Measurements from ENCODE around the gene REEP5.
"Not testable (repeated sequence)": the region's sequence is repeated elsewhere in the genome, so short reads cannot be mapped to it uniquely, and the experiment has no call there.

Gene REEP5

DNA sequence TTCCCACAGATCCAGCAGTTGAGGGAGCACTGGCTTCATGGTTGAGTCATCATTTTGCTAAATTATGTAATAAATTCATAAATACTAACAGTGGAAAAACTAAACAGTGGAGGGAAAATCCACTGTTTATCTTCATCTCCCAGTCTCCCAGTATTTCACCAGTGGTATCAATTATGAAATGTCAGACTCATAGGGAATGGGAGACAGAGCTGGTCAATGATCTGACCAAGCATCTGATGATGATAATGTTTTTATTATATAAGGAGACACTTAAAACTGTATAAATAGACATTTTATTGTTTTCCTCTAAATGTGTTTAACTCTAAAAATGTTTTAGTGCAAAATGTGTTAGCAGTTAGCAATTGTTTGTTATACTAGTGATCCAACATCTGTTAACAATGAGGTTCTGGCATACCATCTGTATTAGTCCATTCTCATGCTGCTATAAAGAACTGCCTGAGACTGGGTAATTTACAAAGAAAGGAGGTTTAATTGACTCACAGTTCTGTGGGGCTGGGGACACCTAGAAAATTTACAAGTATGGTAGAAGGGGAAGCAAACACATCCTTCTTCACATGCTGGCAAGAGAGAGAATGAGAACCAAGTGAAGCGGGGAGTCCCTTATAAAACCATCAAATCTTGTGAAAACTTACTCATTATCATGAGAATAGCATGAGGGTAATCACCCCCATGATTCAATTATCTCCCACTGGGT lies 11.8 kb upstream of the REEP5 start:
- no peak for DNase-seq (ENCODE audit: low read depth in 1 of 2, low spot score in 1 of 2)

DNA sequence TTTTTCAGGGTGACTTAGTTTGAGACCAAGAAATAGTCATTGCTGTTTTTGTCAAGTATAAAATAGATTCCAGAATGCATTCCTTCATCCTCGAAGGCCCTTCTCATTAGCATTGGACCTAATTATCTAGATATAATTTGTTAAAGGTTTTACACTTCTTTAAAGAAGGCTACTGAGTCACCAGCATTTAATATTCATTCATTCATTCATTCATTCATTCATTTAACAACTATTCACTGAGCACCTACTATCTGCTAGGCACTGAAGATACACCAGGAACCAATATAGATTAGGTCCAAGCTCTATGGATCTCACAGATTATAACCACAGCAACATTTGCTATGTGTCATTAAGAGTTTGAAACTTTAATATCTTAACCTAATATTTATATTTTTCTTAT lies 11.1 kb upstream of the REEP5 start:
- no peak for DNase-seq (ENCODE audit: low read depth in 1 of 2, low spot score in 1 of 2)

DNA sequence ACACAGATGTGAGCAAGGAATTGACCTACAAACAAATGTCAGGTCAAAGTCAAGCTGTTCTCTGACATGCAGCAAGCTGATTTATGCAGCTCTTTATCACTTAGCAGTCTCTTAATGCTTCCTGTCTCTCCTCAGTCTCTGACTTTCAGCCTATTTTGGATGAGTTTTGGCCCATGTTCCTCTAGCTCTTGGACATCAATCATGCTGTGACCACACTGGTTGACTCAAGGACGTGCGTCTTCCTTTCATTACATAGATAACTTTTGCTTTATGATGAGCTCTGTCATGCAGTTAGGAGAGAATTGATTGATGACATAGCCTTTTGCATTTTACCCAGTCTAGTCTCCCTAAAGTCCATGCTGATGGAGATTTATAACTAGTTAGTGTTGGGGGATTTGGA lies 9.4 kb upstream of the REEP5 start:
- no peak for DNase-seq (ENCODE audit: low read depth in 1 of 2, low spot score in 1 of 2)

- no peak for DNase-seq (ENCODE audit: low read depth in 1 of 2, low spot score in 1 of 2)
Observed at GRCh38 chr5:112930082-112930344, 8.0 kb upstream of the REEP5 start.

- DNase-seq (ENCODE audit: low read depth in 1 of 2, low spot score in 1 of 2) = no peak
Observed at GRCh38 chr5:112929336-112930081, 7.5 kb upstream of the REEP5 start.

DNA sequence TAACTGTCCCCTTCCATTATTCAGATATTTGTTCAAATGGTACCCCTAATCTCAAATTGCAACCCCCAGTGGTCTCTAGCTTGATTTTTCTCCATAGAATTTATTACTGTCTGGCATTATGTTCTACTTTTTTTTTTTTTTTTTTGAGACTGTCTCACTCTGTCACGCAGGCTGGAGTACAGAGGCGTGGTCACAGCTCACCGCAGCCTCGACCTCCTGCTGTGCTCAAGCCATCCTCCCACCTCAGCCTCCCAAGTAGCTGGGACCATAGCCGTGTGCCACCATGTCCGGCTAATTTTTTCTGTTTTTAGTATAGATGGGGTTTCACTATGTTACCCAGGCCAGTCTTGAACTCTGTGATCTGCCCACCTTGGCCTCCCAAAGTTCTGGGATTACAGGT lies 2.0 kb upstream of the REEP5 start:
- DNase-seq (ENCODE audit: low read depth in 1 of 2, low spot score in 1 of 2) = no peak

DNA sequence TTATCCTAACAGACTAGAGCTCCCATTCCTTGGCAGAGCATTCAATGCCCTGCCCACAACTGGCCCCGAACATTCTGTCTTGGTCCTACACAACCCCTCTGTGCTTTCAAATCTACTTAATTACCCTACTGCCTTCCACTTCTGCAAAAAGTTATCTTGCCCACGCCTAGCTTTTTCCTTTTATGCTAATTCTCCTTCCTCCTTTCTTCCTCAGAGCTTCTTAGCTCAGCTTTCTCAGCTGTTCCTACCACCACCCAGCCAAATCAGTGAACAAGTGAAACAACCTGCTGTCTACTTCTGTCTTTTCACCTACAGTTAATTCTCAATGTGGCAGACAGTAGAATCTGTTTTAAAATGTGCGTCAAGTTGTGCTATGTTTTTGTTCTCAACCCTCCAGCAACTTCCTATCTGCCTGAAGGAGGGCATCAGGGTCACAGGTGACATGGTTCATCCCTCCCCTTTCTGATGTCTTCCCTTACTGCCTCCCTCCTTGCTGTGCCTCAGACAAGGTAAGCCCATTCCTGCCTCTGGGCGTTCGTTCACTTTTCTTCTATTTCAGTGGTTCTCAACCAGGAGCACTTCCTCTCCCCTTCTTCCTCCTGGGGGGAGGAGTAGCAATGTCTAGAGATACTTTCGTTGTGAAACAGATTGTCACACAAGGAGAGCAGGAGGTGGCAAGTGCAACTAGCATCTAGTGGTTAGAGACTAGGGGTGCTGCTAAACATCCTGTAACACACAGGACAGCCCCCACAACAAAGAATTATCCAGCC lies 1.3 kb upstream of the REEP5 start:
- DNase-seq (ENCODE audit: low read depth in 1 of 2, low spot score in 1 of 2) = no peak

DNA sequence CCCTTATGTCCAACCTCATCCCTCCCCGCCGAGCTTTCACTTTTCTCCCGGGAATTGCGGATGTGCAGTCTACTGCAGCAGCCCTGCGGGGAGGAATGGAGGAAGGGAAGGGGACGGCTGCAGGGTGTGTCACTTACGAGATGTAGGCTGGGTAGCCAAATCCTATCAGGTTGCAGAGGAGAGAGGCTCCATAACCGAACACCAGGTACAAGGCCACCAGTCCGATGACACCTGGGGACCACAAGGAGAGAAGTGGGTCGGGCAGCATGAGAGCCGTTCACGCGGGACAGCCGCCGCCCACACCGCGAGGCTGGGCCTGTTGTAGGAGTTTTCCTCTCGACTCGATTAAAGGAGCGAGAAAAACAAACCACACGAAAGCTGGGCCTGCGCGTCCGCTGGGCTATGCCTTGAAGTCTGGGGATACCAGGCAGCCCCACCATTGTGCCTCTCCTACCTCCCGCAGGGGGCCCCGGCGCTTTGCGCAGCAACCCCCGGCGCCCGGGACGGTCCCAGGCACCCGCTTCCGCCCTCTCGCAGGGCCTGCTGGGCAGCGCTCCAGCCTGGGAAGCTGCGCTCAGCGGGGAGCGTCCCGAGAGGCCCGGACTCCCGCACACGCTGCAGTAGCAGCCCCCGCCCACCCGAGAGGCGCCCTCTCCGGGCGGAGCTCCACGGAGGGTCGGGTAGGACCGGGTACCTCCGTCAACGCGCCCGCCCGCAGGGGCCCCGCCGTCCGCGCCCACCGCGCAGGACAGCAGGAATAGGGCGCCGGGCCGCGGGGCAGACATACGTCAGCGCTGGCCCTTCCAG lies 798 bp downstream of the REEP5 start:
- peak; percentile 26 to 46 for DNase-seq (ENCODE audit: low read depth in 1 of 2, low spot score in 1 of 2)

DNA sequence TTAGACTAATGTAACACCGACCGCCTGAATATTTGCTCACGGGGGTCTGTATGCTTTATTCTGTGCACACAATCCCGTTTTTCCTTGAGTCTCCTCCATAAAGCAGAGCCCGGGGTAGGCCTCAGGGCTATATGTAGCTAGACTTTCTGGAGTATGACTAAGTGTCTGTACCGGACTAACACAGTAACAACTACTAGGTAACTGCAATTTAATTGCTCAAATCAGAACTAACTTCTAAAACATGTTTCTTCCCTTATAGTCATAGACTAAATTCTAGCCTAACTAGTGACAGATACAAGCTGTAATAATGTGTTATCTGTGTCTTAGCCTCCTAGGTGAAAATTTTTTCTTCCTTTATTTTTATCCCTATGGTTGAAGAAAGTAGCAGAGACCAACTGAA lies 2.1 kb downstream of the REEP5 start:
- no peak for DNase-seq (ENCODE audit: low read depth in 1 of 2, low spot score in 1 of 2)

GRCh38 chr5:112918679-112919078 lies 3.3 kb downstream of the REEP5 start:
- no peak for DNase-seq (ENCODE audit: low read depth in 1 of 2, low spot score in 1 of 2)

DNA sequence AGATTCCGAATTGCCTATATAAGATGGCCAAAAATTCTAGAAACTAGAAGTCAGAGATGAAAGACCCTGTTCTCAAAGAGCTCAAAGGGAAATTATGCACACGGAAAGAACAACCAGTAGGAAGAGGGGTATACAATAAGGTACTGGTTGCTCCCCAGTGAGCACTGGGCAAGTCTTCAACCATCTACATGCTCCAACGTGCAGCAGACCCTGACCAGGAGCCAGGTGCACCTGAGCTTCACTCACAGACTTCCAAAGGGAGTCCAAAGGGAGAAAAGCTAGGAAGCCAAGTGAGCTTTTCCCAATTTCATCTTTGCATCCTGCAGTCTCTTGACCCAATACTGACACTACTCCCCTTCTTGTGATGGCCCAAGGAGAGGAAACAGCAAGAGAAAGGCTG lies 3.9 kb downstream of the REEP5 start:
- no peak for DNase-seq (ENCODE audit: low read depth in 1 of 2, low spot score in 1 of 2)

DNA sequence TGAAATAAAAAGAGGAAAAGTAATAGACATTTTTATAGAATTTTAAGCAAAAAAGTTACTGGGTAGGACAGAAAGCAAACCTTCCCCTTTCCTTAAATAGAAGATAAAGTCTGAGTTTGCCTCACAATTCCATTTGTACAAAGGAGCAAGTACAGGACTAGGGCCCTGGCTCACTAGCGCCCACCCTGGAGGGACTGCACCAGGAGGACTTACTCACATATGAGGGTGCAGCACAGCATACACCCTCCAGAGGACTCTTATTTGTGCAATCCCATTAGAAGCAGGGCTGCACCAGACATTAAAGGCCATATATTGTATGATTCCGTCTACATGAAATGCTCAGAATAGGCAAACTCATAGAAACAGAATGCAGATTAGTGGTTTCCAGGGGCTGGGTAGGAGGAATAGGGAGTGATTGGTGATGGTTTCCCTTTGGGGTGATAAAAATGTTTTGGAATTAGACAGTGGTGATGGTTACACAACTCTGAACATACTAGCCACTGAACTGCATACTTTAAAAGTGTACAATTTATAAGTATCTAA lies 4.5 kb downstream of the REEP5 start:
- DNase-seq (ENCODE audit: low read depth in 1 of 2, low spot score in 1 of 2) = no peak

- no peak for DNase-seq (ENCODE audit: low read depth in 1 of 2, low spot score in 1 of 2)
Observed at GRCh38 chr5:112915831-112916230, 6.2 kb downstream of the REEP5 start.

- DNase-seq (ENCODE audit: low read depth in 1 of 2, low spot score in 1 of 2) = no peak
Observed at GRCh38 chr5:112914584-112914983, 7.4 kb downstream of the REEP5 start.

- no peak for DNase-seq (ENCODE audit: low read depth in 1 of 2, low spot score in 1 of 2)
Observed at GRCh38 chr5:112910529-112910928, 11.5 kb downstream of the REEP5 start.

- no peak for DNase-seq (ENCODE audit: low read depth in 1 of 2, low spot score in 1 of 2)
Observed at GRCh38 chr5:112908854-112909253, 13.2 kb downstream of the REEP5 start.

- DNase-seq (ENCODE audit: low read depth in 1 of 2, low spot score in 1 of 2) = no peak
Observed at GRCh38 chr5:112907166-112907631, 14.8 kb downstream of the REEP5 start.

DNA sequence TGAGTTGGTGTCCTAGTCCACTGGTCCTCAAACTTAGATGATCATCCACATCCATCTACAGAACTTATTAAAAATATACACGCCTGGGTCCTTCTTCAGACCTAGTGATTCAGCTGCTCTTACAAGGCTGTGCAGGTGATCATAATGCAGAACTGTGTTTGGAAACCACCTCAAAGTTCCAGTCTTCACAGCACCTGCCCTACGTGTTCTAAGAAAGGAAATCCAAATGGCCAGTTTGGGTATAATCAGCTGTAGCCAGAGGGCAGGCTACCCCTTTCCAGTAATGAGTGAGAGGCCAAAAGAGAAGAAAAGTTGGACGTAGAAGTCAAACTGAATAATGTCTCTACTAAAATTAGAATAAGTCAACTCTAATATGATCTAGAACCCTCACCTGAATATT lies 15.4 kb downstream of the REEP5 start:
- DNase-seq (ENCODE audit: low read depth in 1 of 2, low spot score in 1 of 2) = no peak

- not testable (repeated sequence) for DNase-seq (ENCODE audit: low read depth in 1 of 2, low spot score in 1 of 2)
Observed at GRCh38 chr5:112904996-112905395, 17.0 kb downstream of the REEP5 start.

DNA sequence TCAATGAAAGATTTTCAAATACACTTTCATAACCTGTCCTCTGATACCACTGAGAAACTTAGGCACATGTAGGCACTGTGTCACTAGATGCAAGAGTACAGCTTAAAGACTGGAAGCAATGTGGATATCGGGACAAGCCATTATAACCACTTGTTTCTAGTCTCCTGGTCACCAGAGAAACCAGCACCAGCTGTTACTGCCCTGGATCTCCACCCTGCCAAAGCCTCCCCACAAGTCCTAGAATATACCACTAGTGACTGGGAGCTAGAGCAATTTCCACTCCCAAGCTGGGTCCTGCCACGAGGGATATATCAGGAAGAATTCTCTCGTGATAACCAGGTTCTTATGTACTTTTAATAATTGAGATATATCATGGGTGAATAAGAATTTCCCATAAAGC lies 19.5 kb downstream of the REEP5 start:
- no peak for DNase-seq (ENCODE audit: low read depth in 1 of 2, low spot score in 1 of 2)

DNA sequence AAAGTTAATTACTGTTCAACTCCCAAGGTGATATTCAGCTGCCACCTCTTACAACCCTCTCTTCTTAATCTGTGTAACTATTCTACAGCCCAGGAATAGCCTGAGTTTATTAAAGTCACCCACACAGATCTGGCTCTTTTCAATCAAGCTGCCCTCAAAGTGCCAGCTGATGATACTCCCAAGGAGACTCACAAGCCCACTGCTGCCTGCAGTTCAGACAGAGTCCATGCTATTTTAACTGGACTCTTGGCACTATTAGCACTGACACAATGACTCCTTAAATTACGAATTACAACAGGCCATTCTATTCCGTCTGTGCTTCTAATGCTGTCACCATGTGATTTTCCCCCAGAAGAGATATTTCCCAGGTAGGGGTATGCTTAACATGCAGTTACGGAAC lies 26.3 kb downstream of the REEP5 start:
- no peak for DNase-seq (ENCODE audit: low read depth in 1 of 2, low spot score in 1 of 2)
